HFF-Myc (cell line): ENCODE data around the gene TSC22D1.
"Not testable (repeated sequence)": the region's sequence is repeated elsewhere in the genome, so short reads cannot be mapped to it uniquely, and the experiment has no call there.

Experiments
- DNase-seq: peaks from one replicate; pipeline ENCODE4 v3.0.0-alpha.2; 2011; ENCODE audit warnings: low read depth; ENCODE audit errors: extremely low read depth
- H3K4me3 ChIP-seq: replicated peaks from 2 replicates; pipeline ENCODE4 v1.5.1; 2011; ENCODE audit warnings: low read depth, mild to moderate bottlenecking, control low read depth, low read length
- CTCF ChIP-seq: IDR thresholded peaks from 2 replicates; pipeline ENCODE4 v1.5.1; 2012; ENCODE audit warnings: mild to moderate bottlenecking, low read depth, low read length, control low read depth; ENCODE audit errors: missing control alignments

The TSC22D1 gene

DNA sequence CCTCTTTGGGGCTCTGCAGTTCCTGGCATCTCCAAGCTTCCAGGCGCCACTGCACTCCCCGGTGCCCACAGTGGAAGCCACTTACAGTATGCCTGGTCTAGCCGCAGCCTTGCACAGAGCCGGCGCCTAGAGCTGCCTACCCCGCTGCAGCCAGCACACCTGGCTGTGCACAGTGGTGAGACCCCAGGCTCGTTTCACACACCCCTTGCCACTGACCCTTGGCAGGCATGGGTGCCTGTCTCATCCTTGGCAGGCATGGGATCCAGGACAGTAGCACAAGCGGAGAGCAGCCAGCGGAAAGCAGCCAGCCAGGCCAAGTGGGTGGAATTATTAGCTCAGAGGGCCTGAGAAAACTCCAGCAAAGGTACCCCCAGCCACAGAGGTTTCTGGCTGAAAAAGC is 116.5 kb downstream of the TSC22D1 start:
- no peak for TF ChIP-seq CTCF
- no peak overlapping the region for H3K4me3 ChIP-seq

DNA sequence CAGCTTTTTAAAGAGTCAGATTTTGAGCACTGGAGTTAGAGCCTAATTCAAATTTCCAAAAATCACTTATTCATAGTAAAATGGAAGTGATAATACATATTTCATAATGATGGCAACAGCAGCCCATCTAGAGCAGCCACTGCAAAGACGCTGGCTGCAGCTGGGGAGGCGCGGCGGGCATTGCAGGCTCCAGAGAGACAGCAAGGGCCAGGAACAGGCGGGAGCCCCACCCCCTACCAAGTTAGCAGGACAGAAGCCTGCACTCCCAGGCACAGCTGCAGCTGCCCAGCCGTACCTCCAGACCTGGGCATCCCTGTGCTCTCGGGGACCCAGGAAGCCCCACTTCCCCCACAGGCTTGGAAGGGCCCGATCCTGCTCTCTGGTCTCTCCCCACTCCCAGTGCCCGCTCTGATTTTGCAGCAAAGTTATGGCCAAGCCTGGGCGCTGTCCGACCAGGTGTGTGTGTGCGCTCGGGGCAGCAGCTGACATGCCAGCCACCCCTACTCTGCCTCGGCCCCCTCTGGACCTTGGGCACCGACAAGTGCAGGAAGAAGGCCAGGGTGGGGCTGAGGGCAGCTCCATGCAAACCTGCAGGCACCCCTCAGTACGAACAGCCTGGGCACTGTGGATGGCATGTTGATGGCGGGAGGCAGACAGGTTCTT is 117.7 kb downstream of the TSC22D1 start:
- no peak for DNase-seq
- H3K4me3 ChIP-seq = no peak overlapping the region
- no peak for TF ChIP-seq CTCF

More for the DNA sequence above, 116.5 kb downstream of the TSC22D1 start:
- no peak for DNase-seq

DNA sequence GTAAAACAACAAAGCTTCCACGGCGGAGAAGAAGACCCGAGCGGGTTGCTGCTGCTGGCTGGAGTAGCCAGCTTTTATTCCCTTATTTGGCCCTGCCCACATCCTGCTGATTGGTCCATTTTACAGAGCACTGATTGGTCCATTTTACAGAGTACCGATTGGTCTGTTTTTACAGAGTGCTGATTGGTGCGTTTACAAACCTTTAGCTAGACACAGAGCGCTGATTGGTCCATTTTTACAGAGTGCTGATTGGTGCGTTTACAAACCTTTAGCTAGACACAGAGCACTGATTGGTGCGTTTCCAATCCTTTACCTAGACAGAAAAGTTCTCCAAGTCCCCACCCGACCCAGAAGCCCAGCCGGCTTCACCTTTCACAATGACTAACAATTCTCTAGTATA is 119.9 kb downstream of the TSC22D1 start:
- H3K4me3 ChIP-seq, DNase-seq: not testable (repeated sequence)

GRCh38 chr13:44455769-44456168 is 120.4 kb downstream of the TSC22D1 start:
- no peak for DNase-seq
- no peak overlapping the region for H3K4me3 ChIP-seq
- TF ChIP-seq CTCF = no peak

GRCh38 chr13:44453881-44454280 is 122.2 kb downstream of the TSC22D1 start:
- H3K4me3 ChIP-seq = no peak overlapping the region
- TF ChIP-seq CTCF = no peak
- DNase-seq = no peak

DNA sequence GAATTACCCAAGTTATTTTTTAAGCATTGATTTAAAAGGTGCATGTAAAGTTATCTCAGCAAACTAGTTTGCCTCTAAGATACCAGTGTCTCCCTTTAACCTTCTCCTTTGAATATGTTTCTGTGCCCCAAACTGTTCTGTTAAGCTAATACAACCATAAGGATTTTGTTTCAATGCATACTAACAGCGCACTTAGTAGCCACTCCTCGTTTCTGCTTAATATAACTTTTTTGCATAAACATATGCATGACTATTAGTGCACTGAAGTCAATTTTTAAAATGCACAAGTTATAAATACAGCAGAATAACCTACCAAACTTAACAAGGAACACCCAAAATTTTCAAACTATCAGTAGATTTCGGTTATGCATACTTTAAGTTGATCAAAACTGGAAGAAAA is 123.1 kb downstream of the TSC22D1 start:
- no peak for DNase-seq
- TF ChIP-seq CTCF = no peak
- no peak overlapping the region for H3K4me3 ChIP-seq

DNA sequence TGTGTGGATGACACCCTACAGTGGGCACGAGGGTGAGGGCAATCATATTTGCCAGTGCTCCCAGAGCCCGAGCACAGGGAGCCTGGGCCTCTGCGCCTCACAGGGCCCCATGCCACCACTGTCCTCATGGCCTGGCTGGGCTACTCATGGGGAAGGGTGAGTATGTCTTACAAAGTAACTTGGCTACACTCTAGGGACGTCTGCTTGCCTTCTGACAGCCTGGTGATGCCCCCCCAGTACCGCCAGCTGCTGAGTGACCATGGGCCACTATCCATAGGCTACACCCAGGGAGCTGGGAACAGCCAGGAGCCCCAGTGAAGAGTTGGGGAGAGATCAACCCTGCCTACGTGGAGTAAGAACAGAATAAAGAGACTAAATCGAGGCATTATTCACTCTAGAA is 123.7 kb downstream of the TSC22D1 start:
- no peak for DNase-seq
- no peak overlapping the region for H3K4me3 ChIP-seq
- TF ChIP-seq CTCF = no peak
